GM19468 (cell line): ENCODE measurements around the gene MITF.

Experiments
- ATAC-seq: cut with Tn5 transposase; IDR thresholded peaks from one replicate; pipeline ENCODE4 v1.9.1; 2021; ENCODE audit warnings: mild to moderate bottlenecking, moderate library complexity, moderate number of reproducible peaks; ENCODE audit not compliant: unreplicated experiment; ENCODE audit errors: extremely low read depth

The MITF gene

DNA sequence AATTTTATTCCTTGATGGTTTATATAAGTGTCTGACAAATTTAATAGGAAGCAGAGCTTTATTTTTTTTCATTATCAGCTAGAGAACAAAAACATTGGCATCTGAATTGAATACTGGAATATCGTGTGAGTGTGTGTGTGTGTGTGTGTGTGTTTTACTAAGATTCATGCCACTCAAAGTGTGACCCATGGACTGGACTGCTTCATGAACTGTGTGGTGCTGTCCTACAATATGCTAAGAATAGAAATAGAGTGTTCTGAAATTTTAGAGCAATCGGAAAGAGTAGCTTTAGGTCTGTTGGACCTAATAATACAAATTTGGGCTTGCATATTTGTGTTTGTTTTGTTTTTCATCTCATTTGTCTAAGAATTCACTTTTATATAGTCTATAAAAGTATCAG lies 89.6 kb downstream of the MITF start:
- ATAC-seq, result no peak

DNA sequence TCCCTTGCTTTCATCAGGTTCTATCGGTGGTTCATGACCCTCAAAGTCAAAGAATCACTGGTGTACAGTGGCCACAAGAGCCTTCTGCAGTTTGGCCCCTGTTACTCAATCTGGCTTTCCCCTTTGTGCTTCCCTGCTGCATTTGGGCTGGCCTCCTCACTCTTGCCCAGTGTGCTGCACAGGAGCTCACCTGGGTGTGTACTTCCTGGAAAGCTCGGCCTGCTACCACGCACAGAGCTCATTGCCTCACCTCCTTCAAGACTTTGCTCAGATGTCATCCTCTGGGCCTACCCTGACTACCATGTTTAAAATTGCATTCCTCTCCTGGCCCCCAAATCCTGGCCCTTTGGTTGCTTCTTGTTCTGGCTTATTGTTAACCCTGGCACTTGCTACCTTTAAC lies 90.9 kb downstream of the MITF start:
- no peak for ATAC-seq

GRCh38 chr3:69831737-69832136 lies 92.5 kb downstream of the MITF start:
- no peak for ATAC-seq

- no peak for ATAC-seq
Observed at GRCh38 chr3:69833591-69833990, 94.3 kb downstream of the MITF start.

- no peak for ATAC-seq
Observed at GRCh38 chr3:69838217-69838616, 99.0 kb downstream of the MITF start.

DNA sequence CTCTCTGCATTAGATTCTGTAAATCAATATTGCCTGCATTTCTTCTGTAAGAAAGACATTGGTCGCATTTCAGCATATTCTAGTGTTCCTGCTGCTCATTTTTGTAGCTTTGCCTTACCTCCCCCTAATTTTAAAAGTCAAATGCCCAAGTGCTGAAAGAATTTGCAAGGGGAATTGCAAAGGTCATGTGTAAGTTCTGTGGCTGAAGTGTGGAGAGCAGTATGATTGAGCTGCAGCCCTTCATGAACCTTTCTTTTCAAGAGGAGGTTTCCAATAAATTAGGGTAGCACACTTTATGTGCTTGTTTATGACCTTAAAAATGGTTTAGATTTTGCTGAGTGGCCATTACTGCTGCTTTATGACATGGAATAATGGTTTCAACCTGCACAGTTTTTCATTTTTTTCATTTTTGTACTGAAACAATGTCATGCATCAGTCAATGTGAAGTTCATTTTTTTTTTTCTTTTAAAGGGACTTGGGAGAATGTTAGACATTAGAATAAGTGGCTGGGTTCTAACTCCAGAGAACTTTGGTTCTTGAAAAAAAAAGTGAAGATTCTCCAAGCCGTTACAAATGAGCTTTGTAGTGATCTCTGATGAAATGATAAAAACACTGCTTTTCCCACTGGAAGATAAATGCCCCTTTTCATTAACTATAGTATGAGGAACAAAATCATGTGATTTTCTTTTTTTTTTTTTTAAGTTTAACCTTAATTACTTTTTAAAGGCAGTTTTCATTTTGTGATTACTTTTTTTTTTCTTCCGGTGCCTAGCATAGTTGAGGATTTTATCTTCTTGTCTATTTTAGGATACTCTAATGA lies 99.6 kb downstream of the MITF start:
- ATAC-seq, result no peak

GRCh38 chr3:69842351-69842750 lies 103.1 kb downstream of the MITF start:
- ATAC-seq, result no peak

DNA sequence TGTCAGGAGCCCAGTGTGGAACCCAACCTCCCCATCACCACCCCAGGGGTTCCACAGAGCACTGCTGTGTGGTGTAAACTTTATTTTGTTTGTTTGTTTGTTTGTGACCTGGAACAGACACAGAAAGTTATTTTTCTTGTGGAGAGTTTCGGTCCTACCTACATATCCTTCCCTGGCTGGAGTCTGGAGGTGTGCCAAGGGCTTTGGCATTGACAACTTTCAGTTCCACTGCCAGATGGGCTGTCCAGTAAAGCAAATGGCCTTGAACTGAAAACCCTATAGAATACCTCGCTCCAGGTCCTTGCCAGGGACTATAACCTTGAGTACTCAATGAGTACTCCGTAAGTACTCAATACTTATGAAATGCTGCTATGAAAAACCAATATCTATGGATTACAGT lies 103.5 kb downstream of the MITF start:
- ATAC-seq, result no peak

GRCh38 chr3:69844706-69845105 lies 105.4 kb downstream of the MITF start:
- no peak for ATAC-seq

- no peak for ATAC-seq
Observed at GRCh38 chr3:69847303-69847702, 108.0 kb downstream of the MITF start.

- ATAC-seq, result no peak
Observed at GRCh38 chr3:69848113-69848512, 108.8 kb downstream of the MITF start.

DNA sequence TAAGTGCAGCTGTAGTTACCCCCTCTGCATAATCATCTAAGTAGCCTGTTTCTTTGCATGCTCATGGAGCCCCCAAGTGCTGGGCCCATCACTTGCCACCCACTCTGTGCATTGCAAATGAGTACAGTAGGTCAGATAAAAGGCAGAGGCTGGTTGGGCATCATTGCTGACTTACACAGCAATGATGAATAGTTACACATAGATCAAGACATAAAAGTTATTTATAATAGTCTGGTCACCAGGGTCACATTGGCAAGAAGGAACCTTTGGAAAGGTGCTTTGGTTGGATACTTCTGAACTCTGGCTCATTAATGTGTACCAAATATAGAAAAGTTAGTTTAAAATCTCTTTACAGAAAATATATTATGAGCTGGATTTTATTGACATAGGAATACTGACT lies 111.6 kb downstream of the MITF start:
- no peak for ATAC-seq

DNA sequence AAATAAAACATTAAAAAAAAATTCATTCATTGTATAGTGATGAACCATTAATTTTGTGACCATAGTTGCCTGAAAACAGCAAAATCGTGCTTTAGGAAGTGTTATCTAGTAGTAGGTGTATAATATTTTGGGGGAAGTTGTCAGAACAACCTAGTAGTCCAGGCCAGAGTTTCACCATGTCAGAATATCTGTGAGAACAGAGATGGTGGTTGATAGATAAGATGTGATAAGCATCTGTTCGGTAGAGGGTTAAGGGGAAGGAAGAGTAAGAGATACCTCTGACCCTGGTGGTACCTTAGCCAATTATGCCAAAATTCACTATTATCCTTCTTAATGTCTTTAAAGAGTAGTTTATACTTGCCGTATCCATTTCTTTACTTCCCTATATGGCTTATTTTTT lies 113.8 kb downstream of the MITF start:
- ATAC-seq, result no peak

DNA sequence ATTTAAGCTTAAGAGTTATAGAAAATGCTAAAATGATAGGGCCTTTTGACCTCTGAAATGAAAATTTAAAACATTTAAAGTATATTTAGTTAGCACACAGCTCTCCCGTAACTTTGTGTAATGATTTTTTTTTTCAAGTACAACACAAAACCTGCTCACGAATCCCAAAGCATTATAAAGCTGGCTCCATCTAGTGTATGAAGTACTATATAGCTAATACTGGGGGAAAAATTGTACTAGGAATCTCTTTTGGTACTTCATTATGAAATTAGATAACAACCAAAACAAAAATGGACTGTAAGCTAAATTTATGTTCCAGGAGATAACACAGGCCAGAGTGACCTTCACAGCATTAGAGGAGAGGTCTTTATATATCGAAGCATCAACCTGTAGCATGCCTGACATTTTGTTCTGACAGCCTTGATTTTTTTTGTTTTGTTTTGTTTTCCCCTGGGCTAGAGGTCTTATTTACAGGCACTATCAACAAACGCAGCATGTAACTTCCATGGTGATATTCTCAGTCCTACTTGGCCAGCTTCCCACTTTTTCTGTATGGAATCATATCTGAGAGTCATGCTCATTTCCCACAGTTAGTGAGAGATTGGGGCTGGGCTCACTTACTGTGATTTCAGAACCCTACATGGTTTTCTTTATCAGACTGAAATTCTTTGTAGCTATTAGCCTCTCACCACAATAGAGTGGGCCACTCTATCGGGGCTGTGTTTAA lies 116.3 kb downstream of the MITF start:
- ATAC-seq, result no peak

GRCh38 chr3:69856965-69857705 lies 117.9 kb downstream of the MITF start:
- ATAC-seq, result no peak

DNA sequence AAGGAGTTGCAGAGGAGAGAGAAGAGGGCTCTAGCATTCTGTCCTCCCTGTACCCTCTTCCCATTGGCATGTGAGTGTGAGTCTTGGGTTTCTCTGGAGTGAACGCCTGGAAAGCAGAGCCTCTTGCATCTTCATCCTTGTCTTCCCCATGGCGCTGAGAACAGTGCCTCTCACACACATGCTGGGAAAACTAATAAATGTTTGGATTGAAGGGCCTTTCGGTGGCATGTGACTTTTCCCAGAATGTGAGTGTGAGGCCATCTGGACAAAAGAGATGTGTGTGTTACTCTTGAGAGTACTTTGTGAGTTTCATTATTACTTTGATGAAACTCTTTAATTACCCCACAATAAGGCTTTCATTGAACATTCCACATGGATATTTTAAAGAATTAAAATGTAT lies 122.3 kb downstream of the MITF start:
- ATAC-seq, result no peak

- ATAC-seq, result no peak
Observed at GRCh38 chr3:69864141-69864540, 124.9 kb downstream of the MITF start.

GRCh38 chr3:69864766-69865165 lies 125.5 kb downstream of the MITF start:
- ATAC-seq, result no peak

- ATAC-seq, result no peak
Observed at GRCh38 chr3:69865925-69866679, 126.8 kb downstream of the MITF start.

GRCh38 chr3:69866988-69867720 lies 127.9 kb downstream of the MITF start:
- ATAC-seq, result no peak
